ES-I3 (cell line): ENCODE data around the gene TOMM70.
A peak's percentile ranks its signal among the peaks of the same experiment; 100 is the strongest.
"Not testable (repeated sequence)": the region's sequence is repeated elsewhere in the genome, so short reads cannot be mapped to it uniquely, and the experiment has no call there.

Experiments
- H3K36me3 ChIP-seq: 2 replicates; pipeline ENCODE4 v1.6.1; 2013; ENCODE audit warnings: mild to moderate bottlenecking, low read length, control low read depth, moderate library complexity; ENCODE audit not compliant: insufficient read depth
- H3K4me1 ChIP-seq: 2 replicates; pipeline ENCODE4 v1.6.1; 2013; ENCODE audit warnings: mild to moderate bottlenecking, control low read depth, low read length; ENCODE audit not compliant: insufficient read depth
- H3K9ac ChIP-seq: 2 replicates; pipeline ENCODE4 v1.6.1; 2013; ENCODE audit warnings: low read depth, mild to moderate bottlenecking, low read length, moderate library complexity
- H3K9me3 ChIP-seq: 2 replicates; pipeline ENCODE4 v1.6.1; 2013; ENCODE audit warnings: mild to moderate bottlenecking, low read length, moderate library complexity; ENCODE audit not compliant: control insufficient read depth, insufficient read depth

The TOMM70 gene

DNA sequence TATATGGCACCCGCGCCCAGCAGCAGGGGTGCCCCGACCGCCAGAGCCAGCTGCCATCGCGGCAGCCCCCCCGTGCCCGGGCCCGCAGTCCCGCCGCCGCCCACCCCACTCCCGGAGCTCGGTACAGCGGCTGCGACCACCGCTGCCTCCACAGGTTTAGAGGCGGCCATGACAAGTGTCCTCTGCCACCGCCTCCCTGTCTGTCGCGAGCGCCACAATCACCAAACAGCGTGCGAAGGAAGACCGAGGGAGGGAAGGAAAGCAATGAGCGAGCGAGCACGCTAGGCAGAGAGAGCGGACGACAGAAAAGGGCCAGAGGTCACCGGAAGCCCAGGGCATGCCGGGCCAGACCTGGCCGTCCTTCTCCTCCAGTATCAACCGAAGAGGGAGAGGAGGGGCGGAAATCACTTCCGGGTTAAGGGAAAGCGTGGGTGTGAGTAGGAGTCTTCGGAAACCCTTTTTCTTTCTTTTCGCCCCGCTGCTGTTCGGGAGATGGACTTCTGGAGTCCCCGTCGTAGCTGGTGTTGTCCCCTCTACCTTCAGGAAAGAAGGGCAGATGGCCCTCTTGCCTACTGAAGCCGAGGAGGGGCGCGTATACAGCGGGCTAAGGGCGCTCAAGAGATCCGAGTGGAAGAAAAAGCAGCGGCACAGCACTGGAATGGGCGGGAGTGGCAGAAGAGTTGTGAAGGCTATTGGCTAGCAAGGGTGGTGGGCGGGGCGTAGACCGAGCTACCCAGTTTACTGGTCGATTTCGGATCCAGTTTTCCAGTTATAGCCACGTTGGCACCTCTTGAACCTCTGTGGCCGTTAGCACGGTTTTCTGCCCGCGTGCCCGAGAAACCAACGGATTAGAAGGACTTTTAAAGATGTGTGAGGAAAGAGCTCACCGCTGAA, at the start of gene TOMM70, which contains the start of gene LNP1:
Gene TOMM70 (minus strand): TSS at position 310 of the 894 bp plus-strand sequence. CDS start 140 bp downstream, at position 170.
Gene LNP1 (plus strand): TSS at position 760 of the 894 bp plus-strand sequence. CDS start 28,191 bp downstream, outside the sequence.
- Histone ChIP-seq H3K9ac (peak within 1 kb of the TSS; percentile 95), H3K4me1 (peaks cover 5% of the 10 kb centered on the region; the same call in 1 of the 2 replicates), H3K9me3 (no peaks in the 10 kb centered on the region), H3K36me3 (no peaks in the 10 kb centered on the region)

DNA sequence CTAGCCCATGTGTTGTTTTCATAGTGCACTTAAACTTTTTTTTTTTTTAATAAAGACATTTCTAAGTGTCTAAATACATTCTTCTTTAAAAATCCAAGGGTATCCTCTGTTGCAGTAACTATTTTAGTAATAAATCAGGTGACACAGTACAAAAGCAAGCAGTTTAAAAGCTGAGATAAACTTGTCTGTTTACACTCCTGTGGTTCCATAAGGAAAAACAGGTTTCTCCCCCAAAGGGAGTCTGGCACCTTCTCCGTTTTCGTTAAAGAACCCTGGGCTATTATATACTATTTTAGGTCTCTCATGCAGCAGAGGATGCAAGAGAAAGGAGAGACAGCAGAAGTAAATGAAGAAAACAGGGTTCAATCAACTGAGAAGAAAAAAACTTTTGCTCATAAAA, 48.3 kb upstream of the TOMM70 start:
- Histone ChIP-seq H3K9ac (no peak overlapping the region; the same call in 1 of the 2 replicates), H3K36me3 (no peaks in the 10 kb centered on the region), H3K4me1 (no peaks in the 10 kb centered on the region), H3K9me3 (peaks cover 13% of the 10 kb centered on the region)

DNA sequence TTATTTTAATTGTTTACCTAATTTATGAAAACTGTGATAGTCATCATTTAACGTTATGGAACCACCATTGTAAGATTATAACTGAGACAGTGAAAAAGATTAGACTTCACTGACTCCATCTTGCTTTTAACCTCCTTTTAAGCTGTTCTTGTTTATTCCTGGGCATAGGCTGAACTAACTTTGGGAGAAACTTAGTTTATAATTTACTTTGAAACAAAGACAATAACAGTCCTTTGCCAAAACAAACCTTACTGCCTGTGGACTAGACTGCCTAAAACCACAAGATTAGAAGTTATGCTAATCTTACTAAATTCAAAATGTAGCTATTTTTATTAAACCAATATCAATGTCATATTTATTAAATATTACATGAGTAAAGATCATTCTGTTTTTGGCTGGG, 47.2 kb upstream of the TOMM70 start:
- Histone ChIP-seq H3K4me1 (no peaks in the 10 kb centered on the region), H3K9me3 (peaks cover 13% of the 10 kb centered on the region), H3K36me3 (no peaks in the 10 kb centered on the region), H3K9ac (no peak overlapping the region)

DNA sequence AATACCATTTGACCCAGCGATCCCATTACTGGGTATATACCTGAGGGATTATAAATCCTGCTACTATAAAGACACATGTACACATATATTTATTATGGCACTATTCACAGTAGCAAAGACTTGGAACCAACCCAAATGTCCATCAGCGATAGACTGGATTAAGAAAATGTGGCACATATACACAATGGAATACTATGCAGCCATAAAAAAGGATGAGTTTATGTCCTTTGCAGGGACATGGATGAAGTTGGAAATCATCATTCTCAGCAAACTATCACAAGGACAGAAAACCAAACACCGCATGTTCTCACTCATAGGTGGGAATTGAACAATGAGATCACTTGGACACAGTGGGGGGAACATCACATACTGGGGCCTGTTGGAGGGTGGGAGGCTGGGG, 46.2 kb upstream of the TOMM70 start:
- H3K36me3 ChIP-seq, H3K9ac ChIP-seq, H3K4me1 ChIP-seq: not testable (repeated sequence)
- peaks cover 13% of the 10 kb centered on the region for H3K9me3 ChIP-seq

DNA sequence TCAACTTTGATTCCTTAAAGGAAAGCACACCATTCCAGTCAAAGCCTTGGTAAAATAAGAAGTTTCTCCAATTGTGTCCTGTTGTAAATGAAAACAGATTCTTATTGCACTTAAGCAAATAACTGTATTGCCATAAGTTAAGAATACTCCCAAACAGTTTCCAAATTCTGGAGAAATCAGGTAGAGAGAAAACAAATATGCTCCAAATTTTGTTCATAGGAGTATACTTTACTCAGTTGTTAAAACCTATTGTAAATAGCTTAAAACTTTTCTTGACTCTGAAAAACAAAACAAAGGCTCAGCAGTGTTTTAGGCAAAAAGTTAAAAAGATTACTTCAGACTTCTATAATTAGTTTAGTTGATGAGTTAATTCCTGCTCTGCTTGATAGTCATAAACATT, 42.8 kb upstream of the TOMM70 start:
- no peaks in the 10 kb centered on the region for H3K4me1 ChIP-seq
- H3K9me3 ChIP-seq: peaks cover 13% of the 10 kb centered on the region
- no peak overlapping the region for H3K9ac ChIP-seq
- no peaks in the 10 kb centered on the region for H3K36me3 ChIP-seq

DNA sequence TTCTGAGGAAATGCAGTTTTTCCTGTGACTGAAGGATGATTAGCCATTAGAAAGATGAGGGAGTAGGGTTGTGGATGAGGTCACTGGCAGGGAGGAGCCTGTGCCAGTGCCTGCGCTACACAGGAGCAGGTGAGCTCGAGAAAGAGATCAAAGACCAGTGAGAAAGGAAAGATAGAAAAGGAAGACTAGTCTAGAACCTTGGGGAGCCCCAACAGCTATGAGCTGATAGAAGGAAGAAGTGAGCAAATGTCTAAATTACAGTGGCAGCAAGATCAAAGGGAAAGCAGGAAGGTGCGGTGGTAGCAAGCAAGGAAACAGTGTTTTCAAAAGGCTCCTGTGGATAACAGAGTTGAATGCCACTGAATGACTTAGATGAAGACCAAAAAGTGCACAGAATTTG, 40.0 kb upstream of the TOMM70 start:
- no peaks in the 10 kb centered on the region for H3K4me1 ChIP-seq
- H3K9ac ChIP-seq: no peak overlapping the region
- peaks cover 13% of the 10 kb centered on the region for H3K9me3 ChIP-seq
- H3K36me3 ChIP-seq: no peaks in the 10 kb centered on the region

DNA sequence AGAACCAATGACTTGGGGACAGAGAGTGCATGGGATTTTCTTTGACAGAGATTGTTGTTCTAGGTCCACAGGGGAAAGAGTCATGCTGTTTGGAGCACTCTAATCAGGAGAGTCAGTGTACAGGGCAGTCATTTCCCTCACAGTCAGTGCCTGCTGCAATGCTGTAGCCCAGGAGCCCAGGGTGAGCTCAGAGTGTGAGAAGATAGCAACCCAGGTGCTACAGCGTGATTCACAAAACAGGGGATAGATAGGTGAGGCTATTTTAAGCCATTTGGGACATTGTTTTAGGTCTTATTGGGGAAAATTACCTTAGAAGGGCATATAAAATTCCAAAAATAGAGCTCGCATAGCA, 37.7 kb upstream of the TOMM70 start:
- no peaks in the 10 kb centered on the region; the same call in 1 of the 2 replicates for H3K9me3 ChIP-seq
- H3K4me1 ChIP-seq: no peaks in the 10 kb centered on the region
- no peaks in the 10 kb centered on the region for H3K36me3 ChIP-seq
- H3K9ac ChIP-seq: no peak overlapping the region

DNA sequence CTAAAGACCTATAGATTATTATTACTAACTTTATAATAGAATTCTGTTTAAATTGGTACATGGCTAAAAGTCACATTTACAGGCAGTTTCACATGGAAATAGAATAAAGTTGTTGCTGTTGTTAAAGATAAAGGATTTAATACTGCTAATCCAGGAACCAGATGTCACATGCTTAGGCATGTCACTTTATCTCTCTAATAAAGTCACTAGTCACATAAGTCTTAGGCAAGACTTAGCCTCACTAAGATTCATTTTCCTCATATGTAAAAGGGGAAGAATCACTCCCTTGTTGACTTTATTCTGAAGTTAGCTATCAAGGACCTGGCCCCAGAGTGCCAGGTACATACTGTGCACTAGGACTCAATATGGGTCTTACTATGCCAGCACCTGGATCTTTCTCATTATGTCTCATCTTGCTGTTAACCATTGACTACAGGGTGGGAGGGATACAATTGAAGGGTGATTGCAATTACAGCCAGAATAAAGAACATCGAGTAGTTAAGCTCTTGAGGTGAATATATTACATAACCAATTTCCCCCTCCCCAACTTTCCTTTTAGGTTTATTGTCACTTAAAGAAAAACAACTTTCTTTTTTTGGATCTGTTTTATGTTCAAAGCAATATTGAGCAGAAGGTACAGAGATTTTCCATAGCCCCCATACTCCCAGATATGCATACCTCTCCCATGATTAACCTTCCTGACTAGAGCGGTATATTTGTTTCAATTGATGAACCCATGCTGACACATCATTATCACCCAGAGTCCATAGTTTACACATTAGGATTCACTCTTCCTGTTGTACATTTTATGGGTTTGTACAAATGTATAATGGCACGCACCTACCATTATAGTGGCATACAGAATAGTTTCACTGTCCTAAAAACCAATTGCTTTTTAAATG, 37.1 kb upstream of the TOMM70 start:
- Histone ChIP-seq H3K4me1 (no peaks in the 10 kb centered on the region), H3K36me3 (no peaks in the 10 kb centered on the region), H3K9ac (no peak overlapping the region), H3K9me3 (no peaks in the 10 kb centered on the region; the same call in 1 of the 2 replicates)

DNA sequence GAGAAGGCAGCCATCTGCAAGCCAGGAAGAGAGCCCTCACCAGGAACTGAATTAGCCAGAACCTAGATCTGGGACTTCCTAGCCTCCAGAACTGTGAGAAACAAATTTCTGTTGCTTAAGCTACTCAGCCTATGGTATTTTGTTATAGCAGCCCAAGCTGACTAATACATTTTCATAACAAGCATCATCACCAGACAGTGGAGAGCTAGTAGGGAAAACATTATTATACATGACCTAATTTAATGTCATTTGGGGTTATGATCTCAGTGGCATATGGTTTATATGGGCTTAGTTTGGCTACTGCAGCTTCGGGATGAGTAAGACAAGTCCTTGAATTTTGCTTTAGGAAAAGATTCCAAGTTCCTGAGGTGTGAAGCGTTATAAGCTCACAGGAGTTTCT, 36.1 kb upstream of the TOMM70 start:
- H3K36me3 ChIP-seq: no peaks in the 10 kb centered on the region
- H3K4me1 ChIP-seq: no peaks in the 10 kb centered on the region
- no peaks in the 10 kb centered on the region; the same call in 1 of the 2 replicates for H3K9me3 ChIP-seq
- no peak overlapping the region for H3K9ac ChIP-seq

DNA sequence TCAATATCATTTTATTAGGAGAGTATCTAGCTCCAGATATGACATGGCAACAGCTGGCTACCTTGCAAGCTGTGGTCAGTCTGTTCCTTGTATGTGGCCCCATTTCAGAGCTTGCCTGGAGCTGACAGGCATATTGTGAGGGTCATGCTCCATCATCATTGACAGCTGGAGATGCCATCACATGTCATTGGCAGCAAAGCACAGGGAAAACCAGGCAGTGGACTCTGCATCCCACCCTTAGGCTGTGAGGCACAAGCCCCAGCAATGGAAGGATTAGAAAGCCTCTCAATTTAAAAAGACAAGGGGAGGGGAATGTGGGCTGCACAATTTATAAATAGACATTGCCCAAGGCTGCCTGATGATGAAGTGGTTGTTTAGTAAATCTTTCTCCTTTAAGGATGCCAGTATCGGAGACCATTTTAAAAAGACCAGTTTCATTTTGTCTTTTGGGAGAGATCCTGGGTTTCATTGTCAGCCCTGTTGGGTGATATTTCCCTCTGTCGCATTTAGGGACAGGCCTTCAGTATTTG, 28.4 kb upstream of the TOMM70 start:
- H3K9ac ChIP-seq: no peak overlapping the region
- no peaks in the 10 kb centered on the region for H3K36me3 ChIP-seq
- H3K9me3 ChIP-seq: no peaks in the 10 kb centered on the region
- no peaks in the 10 kb centered on the region for H3K4me1 ChIP-seq

DNA sequence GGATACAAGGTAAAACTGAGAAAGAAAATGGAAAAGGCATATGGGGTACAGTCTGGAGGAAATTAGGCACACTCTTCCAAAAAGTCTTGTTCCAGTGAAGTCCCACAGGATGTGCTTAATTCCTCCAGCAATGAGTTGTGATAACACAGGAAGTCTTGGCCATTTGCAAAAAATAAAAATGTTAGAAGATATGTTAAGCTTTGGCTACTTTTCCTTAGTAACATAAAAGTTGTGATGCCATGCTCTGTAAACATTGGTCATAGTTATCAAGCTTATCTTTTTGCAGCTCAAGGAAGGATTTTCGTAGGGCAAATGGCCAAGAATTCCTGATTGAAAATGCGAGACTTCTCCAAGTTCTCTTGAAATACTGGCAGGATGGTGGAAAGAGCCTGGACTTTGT, 26.8 kb upstream of the TOMM70 start:
- Histone ChIP-seq H3K9ac (no peak overlapping the region), H3K36me3 (no peaks in the 10 kb centered on the region), H3K4me1 (no peaks in the 10 kb centered on the region), H3K9me3 (no peaks in the 10 kb centered on the region)

DNA sequence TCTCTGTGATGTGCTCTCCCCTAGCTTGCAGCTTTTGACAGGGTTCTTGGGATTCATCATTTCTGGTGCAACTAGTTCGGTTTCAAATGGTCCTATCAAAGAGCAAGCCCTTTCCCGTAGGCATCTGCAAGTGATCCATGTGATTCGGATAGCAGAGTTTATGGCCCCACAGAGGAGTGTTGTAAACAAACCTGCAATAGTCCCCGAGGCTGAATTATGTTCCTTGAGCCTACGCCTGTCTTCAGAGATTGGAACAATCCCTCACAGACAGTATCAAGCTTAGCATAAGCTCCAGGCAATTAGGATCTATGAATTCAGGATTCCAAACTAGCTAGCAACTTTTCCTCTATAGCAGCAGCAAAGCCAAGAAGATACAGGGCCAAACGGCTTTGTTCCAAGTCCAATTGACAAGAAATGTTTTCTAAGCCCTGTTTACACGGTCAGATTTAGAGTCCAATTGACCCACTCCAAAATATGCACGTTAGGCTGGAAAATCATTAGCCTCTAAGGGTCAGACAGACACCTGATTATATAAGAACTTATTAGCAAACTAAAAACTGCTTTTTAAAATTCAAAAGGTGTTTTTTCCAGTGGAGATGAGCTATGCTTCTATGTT, 25.3 kb upstream of the TOMM70 start:
- no peaks in the 10 kb centered on the region for H3K36me3 ChIP-seq
- no peak overlapping the region for H3K9ac ChIP-seq
- H3K4me1 ChIP-seq: no peaks in the 10 kb centered on the region
- no peaks in the 10 kb centered on the region for H3K9me3 ChIP-seq

DNA sequence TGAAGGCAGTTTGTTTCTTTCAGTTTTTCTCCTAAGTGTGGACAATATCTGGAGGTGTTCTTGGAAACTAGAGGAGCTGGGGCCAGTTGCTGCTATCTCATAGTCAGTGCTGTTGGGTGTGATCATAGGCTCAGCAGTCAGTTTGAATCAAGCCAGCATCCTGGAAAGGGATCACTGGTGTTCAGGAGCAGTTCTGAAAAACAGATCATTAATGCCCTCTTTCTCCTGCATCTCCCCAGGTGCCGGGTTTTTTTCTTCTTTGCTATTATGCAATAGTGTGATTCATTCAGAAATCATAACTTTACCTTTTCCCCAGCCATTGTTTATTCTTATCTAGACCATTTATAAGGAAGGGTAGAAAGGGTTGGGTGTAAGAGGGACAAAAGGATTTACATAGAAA, 24.4 kb upstream of the TOMM70 start:
- no peaks in the 10 kb centered on the region for H3K9me3 ChIP-seq
- no peak overlapping the region for H3K9ac ChIP-seq

DNA sequence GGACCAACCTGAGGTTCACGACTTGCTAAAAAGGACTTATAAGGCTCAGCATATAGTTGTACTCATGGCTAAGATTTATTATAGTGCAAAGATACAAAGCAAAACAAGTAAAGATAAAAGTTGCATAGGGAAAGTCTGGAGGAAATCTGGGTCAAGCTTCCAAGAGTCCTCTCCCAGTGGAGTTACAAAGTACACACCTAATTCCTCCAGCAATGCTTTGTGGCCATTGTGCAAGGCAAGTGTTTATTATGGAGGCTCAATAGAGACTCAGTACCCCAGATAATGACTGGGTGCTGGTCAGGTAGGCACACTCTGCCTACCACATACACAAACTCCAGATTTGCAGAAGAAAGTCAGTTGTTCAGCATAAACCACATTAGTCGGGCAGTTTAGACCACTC, 23.4 kb upstream of the TOMM70 start:
- H3K4me1 ChIP-seq: no peaks in the 10 kb centered on the region
- H3K9me3 ChIP-seq: no peaks in the 10 kb centered on the region
- H3K9ac ChIP-seq: no peak overlapping the region
- H3K36me3 ChIP-seq: no peaks in the 10 kb centered on the region

More for the DNA sequence above, 24.4 kb upstream of the TOMM70 start:
- Histone ChIP-seq H3K4me1 (no peaks in the 10 kb centered on the region), H3K36me3 (no peaks in the 10 kb centered on the region)
